ENCODE data around the gene PDIA2. TPM values are rescaled to one million over a fixed set of nuclear protein-coding genes. Genes with fewer than 3 reads are reported as not detected.

The PDIA2 gene
- polyA plus RNA-seq, 4 donors, result 0.10 to 46.1 (median 28.6) TPM

DNA sequence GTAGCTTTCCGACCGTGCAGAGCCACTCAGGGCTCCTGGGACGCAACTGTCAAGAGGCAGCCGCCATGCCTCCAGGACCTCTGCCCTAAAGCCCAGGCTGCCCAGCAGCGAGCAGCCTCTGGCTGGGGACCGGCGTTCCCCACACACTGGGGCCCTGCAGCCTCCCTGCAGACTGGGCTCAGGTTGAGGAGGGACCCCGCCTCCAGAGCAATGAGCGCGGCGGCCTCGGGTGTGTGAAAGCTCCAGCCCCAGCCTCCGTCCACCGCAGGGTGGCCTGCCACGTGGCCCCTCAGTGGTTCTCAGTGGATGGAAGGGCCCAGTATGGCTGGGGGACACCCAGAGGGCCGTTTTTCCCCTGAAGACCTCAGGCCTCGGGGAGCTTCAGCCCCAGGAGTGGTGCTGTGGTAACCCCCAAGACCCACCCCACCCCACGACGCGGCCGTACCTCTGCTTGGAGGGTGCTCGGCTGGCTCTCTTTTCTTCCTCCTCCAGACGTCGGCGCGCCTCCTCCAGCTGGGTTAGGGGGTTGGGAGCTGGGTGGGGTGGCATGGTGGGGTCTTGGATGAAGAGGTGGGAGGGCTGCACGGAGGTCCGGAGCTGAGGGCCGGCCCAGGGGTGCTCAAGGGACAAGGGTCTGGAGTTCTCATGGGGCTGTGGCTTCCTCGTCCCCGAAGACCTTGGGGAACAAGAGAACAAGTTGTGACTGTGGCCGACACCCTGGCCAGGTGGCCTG lies 10.2 kb downstream of the PDIA2 start:
- H3K36me3 ChIP-seq (ENCODE audit: control insufficient read depth in 3 of 3, insufficient read depth in 2 of 3, low read depth in 1 of 3, low read length in 3 of 3), result peaks cover 18 to 91% (median 18%) of the 10 kb centered on the region in 3 donors
- H3K9me3 ChIP-seq (ENCODE audit: control insufficient read depth in 2 of 2, insufficient read depth in 1 of 2, low read depth in 1 of 2, low read length in 1 of 2), result no peaks in the 10 kb centered on the region
- H3K4me1 ChIP-seq (ENCODE audit: control insufficient read depth in 3 of 3, insufficient read depth in 2 of 3, low read depth in 1 of 3, low read length in 2 of 3), result no peaks in the 10 kb centered on the region
- H3K4me3 ChIP-seq (ENCODE audit: low read depth in 1 of 3, low read length in 3 of 3), result no peak overlapping the region
- no peaks in the 10 kb centered on the region for H3K27me3 ChIP-seq (ENCODE audit: control insufficient read depth in 3 of 3, insufficient read depth in 3 of 3, low read length in 3 of 3)
- FAIRE-seq (no peak), DNase-seq (no peak)
- WGBS, 3 donors, result 94 to 99% (median 95%) methylated on average over 26 to 32 of the region's 32 CpGs
- H3K27ac ChIP-seq (ENCODE audit: low read depth in 1 of 3, low read length in 2 of 3), result no peak overlapping the region

DNA sequence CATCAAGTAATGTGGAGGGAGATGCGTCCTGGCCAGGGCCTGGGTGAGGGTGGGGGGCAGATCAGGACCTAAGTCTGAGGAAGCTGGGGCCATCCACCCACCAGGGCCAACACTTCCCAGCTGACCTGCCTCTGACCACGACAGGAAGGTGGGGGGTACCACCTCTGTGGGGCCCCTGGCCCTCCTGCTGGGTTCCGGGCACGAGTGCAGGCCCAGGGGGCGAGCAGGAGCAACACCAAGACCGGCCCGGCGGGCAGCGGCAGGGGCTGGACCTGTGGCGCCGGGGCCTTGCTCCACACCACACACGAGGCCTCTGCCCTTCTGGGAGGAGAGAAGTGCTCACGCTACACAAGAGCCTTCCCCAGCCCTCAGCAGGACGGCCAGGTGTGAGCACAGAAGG lies 13.3 kb downstream of the PDIA2 start:
- WGBS, 3 donors, result 95 to 99% (median 95%) methylated on average over 14 of the region's 14 CpGs
- no peak for FAIRE-seq
- no peak overlapping the region for H3K4me3 ChIP-seq (ENCODE audit: low read depth in 1 of 3, low read length in 3 of 3)

DNA sequence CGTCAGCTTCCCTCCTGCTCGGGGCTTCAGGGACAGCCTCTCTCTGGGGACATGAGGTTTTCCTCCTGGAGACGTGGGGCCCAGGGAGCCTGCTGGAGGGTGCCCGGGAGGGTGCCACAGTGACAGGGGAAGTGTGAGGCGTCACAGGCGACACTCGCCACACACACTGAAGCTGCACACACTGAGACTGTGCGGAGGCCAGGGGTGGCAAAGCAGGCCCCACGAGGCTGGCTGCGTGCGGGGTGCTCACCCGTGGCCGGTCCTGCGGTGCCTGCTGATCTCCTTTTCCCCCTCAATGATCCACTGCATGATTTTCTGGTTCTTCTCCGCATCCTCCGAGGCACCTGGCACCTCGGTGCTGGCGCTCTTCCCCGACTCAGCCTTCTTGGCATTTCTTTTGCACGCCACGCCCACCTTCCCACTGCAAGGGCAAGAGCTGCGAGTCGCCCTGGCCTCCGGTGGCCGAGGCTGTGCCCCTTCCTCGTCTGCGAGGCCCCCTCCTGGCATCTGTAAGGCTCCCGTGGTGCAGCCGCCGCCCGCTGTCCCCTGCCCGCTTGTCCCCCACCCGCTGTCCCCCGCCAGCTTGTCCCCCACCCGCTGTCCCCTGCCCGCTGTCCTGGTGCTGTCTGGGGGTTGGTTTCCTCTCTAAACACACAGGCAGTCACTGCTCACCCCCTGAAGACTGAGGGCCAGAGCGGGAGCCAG lies 14.0 kb downstream of the PDIA2 start:
- DNase-seq, result no peak
- WGBS, 3 donors, result 89 to 92% (median 89%) methylated on average over 30 to 37 of the region's 37 CpGs
- Histone ChIP-seq H3K9me3 (ENCODE audit: control insufficient read depth in 2 of 2, insufficient read depth in 1 of 2, low read depth in 1 of 2, low read length in 1 of 2) (no peaks in the 10 kb centered on the region), H3K4me3 (ENCODE audit: low read depth in 1 of 3, low read length in 3 of 3) (no peak overlapping the region), H3K36me3 (ENCODE audit: control insufficient read depth in 3 of 3, insufficient read depth in 2 of 3, low read depth in 1 of 3, low read length in 3 of 3) (peaks cover 12 to 77% (median 14%) of the 10 kb centered on the region in 3 donors), H3K27me3 (ENCODE audit: control insufficient read depth in 3 of 3, insufficient read depth in 3 of 3, low read length in 3 of 3) (no peaks in the 10 kb centered on the region), H3K27ac (ENCODE audit: low read depth in 1 of 3, low read length in 2 of 3) (no peak overlapping the region), H3K4me1 (ENCODE audit: control insufficient read depth in 3 of 3, insufficient read depth in 2 of 3, low read depth in 1 of 3, low read length in 2 of 3) (no peaks in the 10 kb centered on the region)
- FAIRE-seq, result no peak

More for the DNA sequence above, 13.3 kb downstream of the PDIA2 start:
- peaks cover 12 to 77% (median 14%) of the 10 kb centered on the region in 3 donors for H3K36me3 ChIP-seq (ENCODE audit: control insufficient read depth in 3 of 3, insufficient read depth in 2 of 3, low read depth in 1 of 3, low read length in 3 of 3)
- H3K4me1 ChIP-seq (ENCODE audit: control insufficient read depth in 3 of 3, insufficient read depth in 2 of 3, low read depth in 1 of 3, low read length in 2 of 3), result no peaks in the 10 kb centered on the region
- DNase-seq, result no peak
- no peaks in the 10 kb centered on the region for H3K27me3 ChIP-seq (ENCODE audit: control insufficient read depth in 3 of 3, insufficient read depth in 3 of 3, low read length in 3 of 3)
- H3K27ac ChIP-seq (ENCODE audit: low read depth in 1 of 3, low read length in 2 of 3), result no peak overlapping the region
- H3K9me3 ChIP-seq (ENCODE audit: control insufficient read depth in 2 of 2, insufficient read depth in 1 of 2, low read depth in 1 of 2, low read length in 1 of 2), result no peaks in the 10 kb centered on the region

DNA sequence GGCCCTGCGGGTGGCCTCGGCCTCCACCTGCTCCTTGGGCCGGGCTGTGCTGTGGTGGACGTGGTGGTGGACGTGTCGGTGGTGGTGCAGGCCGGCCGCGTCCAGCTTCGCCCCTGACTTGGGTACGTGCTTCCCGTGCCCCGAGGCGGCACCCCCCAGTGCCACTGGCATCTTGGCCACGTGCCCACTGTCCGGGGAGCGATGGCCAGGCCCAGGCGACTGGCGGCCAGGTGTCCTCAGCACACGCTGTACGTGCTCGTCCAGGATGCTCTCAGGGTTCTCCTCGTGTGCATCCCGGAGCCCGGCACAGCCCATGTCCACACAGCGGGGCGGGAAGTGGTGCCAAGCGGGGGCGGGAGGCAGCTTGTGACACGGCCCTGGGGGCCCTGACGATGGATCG lies 14.9 kb downstream of the PDIA2 start:
- Histone ChIP-seq H3K27ac (ENCODE audit: low read depth in 1 of 3, low read length in 2 of 3) (no peak overlapping the region), H3K36me3 (ENCODE audit: control insufficient read depth in 3 of 3, insufficient read depth in 2 of 3, low read depth in 1 of 3, low read length in 3 of 3) (peaks cover 12 to 77% (median 15%) of the 10 kb centered on the region in 3 donors), H3K4me3 (ENCODE audit: low read depth in 1 of 3, low read length in 3 of 3) (no peak overlapping the region), H3K27me3 (ENCODE audit: control insufficient read depth in 3 of 3, insufficient read depth in 3 of 3, low read length in 3 of 3) (no peaks in the 10 kb centered on the region), H3K9me3 (ENCODE audit: control insufficient read depth in 2 of 2, insufficient read depth in 1 of 2, low read depth in 1 of 2, low read length in 1 of 2) (no peaks in the 10 kb centered on the region), H3K4me1 (ENCODE audit: control insufficient read depth in 3 of 3, insufficient read depth in 2 of 3, low read depth in 1 of 3, low read length in 2 of 3) (no peaks in the 10 kb centered on the region)
- FAIRE-seq (no peak), DNase-seq (no peak)
- WGBS, 3 donors, result 96 to 97% (median 96%) methylated on average over 27 to 32 of the region's 32 CpGs

DNA sequence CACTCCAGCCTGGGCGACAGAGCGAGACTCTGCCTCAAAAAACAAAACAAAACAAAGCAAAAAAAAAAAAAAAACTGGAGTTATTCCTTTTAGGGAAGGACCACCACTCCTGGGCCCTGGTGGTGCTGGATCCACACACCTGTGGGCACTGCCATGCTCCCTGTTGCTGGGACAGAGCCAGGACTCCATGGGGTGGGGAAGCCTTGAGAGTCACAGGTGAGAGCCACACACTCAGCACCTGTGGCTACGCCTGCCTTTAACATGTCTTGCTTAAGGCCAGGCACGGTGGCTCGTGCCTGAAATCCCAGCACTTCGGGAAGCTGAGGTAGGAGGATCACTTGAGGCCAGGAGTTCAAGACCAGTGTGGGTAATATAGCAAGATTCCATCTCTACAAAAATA lies 18.3 kb downstream of the PDIA2 start:
- no peaks in the 10 kb centered on the region for H3K9me3 ChIP-seq (ENCODE audit: control insufficient read depth in 2 of 2, insufficient read depth in 1 of 2, low read depth in 1 of 2, low read length in 1 of 2)
- no peaks in the 10 kb centered on the region for H3K4me1 ChIP-seq (ENCODE audit: control insufficient read depth in 3 of 3, insufficient read depth in 2 of 3, low read depth in 1 of 3, low read length in 2 of 3)
- WGBS, 3 donors, result 92 to 97% (median 94%) methylated on average over 6 of the region's 6 CpGs
- no peak overlapping the region for H3K27ac ChIP-seq (ENCODE audit: low read depth in 1 of 3, low read length in 2 of 3)
- no peaks in the 10 kb centered on the region for H3K27me3 ChIP-seq (ENCODE audit: control insufficient read depth in 3 of 3, insufficient read depth in 3 of 3, low read length in 3 of 3)
- FAIRE-seq (no peak), DNase-seq (no peak)
- no peak overlapping the region for H3K4me3 ChIP-seq (ENCODE audit: low read depth in 1 of 3, low read length in 3 of 3)
- peaks cover 7 to 82% (median 12%) of the 10 kb centered on the region in 3 donors for H3K36me3 ChIP-seq (ENCODE audit: control insufficient read depth in 3 of 3, insufficient read depth in 2 of 3, low read depth in 1 of 3, low read length in 3 of 3)

DNA sequence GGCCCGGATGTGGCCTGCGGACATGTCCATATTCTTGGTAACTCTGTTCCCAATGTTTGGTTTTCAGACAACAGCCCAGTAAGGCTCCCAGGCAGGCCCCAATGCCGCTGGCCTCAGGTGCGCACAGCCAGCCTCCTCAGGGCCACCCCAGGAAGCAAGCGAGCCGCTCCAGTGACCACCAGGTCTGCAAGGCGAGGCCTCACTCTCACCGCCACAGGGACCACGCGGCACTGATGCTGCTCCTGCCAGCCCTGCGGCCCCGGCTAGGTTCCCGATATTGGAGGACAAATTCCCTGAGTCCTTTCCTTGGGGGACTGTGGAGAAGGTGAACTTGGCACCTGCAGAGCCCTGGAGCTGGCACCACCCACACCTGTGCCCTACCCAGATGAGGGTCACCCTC lies 19.0 kb downstream of the PDIA2 start:
- Histone ChIP-seq H3K27ac (ENCODE audit: low read depth in 1 of 3, low read length in 2 of 3) (no peak overlapping the region), H3K4me3 (ENCODE audit: low read depth in 1 of 3, low read length in 3 of 3) (no peak overlapping the region), H3K27me3 (ENCODE audit: control insufficient read depth in 3 of 3, insufficient read depth in 3 of 3, low read length in 3 of 3) (no peaks in the 10 kb centered on the region), H3K4me1 (ENCODE audit: control insufficient read depth in 3 of 3, insufficient read depth in 2 of 3, low read depth in 1 of 3, low read length in 2 of 3) (no peaks in the 10 kb centered on the region), H3K36me3 (ENCODE audit: control insufficient read depth in 3 of 3, insufficient read depth in 2 of 3, low read depth in 1 of 3, low read length in 3 of 3) (peaks cover 7 to 82% (median 12%) of the 10 kb centered on the region in 3 donors), H3K9me3 (ENCODE audit: control insufficient read depth in 2 of 2, insufficient read depth in 1 of 2, low read depth in 1 of 2, low read length in 1 of 2) (no peaks in the 10 kb centered on the region)
- DNase-seq (no peak), FAIRE-seq (no peak)
- 97 to 98% (median 97%) methylated on average over 13 of the region's 13 CpGs for WGBS, 3 donors

DNA sequence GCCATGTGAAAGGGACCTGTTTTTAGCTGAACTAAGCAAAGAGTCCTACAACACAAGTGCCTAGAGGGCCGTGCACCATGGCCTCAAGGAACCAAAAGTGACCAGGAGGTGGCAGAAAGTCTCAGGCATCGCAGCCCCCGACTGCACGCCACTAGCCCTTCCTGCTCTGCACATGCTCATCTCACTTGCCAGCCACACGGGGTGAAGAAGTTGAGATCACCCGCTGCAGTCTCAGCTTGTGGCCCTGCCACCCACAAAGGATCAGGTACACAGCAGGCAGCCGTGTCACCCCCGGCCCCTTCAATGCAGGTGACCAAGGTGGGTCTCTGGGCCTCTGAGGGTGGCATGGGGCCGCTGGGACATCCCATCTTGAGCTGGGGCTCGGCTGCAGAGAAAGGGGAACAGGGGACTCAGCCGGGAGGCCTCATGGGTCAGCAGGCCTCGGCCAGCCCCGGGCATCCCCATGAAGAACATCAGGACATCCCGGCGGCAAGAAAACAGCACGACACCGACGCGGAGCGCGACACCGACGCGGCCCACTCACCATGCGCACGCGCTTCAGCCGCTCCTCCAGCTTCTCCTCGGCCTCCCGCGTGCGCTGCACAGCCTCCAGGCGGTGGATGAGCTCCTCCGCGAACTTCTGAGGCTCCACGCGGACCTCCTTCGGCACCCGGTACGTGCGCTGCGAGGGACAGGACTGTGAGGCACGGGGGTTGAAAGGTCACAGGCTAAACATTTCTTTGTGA lies 21.0 kb downstream of the PDIA2 start:
- Histone ChIP-seq H3K27ac (ENCODE audit: low read depth in 1 of 3, low read length in 2 of 3) (no peak overlapping the region), H3K4me3 (ENCODE audit: low read depth in 1 of 3, low read length in 3 of 3) (no peak overlapping the region), H3K4me1 (ENCODE audit: control insufficient read depth in 3 of 3, insufficient read depth in 2 of 3, low read depth in 1 of 3, low read length in 2 of 3) (no peaks in the 10 kb centered on the region), H3K36me3 (ENCODE audit: control insufficient read depth in 3 of 3, insufficient read depth in 2 of 3, low read depth in 1 of 3, low read length in 3 of 3) (peaks cover 6 to 82% (median 9%) of the 10 kb centered on the region in 3 donors), H3K27me3 (ENCODE audit: control insufficient read depth in 3 of 3, insufficient read depth in 3 of 3, low read length in 3 of 3) (no peaks in the 10 kb centered on the region), H3K9me3 (ENCODE audit: control insufficient read depth in 2 of 2, insufficient read depth in 1 of 2, low read depth in 1 of 2, low read length in 1 of 2) (no peaks in the 10 kb centered on the region)
- DNase-seq (no peak), FAIRE-seq (no peak)
- 91 to 94% (median 93%) methylated on average over 39 to 43 of the region's 43 CpGs for WGBS, 3 donors

DNA sequence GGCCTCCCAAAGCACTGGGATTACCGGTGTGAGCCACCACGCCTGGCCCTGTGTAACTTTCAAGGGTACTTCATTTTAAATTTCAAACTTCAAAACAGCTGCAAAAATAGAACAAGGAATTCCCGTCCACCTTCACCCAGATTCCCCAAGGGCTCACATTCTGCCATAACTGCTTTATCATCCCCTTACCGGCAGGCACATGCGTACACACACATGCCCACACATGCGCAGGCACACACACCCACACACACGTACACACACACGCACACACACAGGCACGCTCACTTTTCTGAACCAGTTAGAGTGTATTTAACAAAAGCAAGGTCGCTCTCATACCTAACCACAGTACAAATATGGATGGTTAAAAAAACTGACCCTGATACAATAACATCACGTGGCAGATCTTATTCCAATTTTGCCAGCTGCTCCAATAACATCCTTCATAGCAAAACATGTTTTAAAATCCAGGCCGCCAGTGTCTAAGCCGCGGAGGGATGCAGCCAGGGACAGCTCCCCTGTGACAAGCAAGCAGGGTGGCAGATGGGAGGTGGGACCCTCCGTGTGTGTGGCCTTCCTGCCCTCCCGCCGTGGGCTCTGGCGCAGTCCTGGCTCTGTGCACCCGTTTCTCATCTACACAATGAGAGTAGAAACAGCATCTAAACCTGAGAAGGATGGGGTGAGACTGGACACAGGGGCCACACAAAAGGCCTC lies 23.1 kb downstream of the PDIA2 start:
- no peaks in the 10 kb centered on the region for H3K27me3 ChIP-seq (ENCODE audit: control insufficient read depth in 3 of 3, insufficient read depth in 3 of 3, low read length in 3 of 3)
- no peaks in the 10 kb centered on the region for H3K9me3 ChIP-seq (ENCODE audit: control insufficient read depth in 2 of 2, insufficient read depth in 1 of 2, low read depth in 1 of 2, low read length in 1 of 2)
- no peak overlapping the region for H3K4me3 ChIP-seq (ENCODE audit: low read depth in 1 of 3, low read length in 3 of 3)
- FAIRE-seq, result no peak
- 91 to 94% (median 91%) methylated on average over 19 of the region's 19 CpGs for WGBS, 3 donors
- H3K4me1 ChIP-seq (ENCODE audit: control insufficient read depth in 3 of 3, insufficient read depth in 2 of 3, low read depth in 1 of 3, low read length in 2 of 3), result no peaks in the 10 kb centered on the region
- H3K27ac ChIP-seq (ENCODE audit: low read depth in 1 of 3, low read length in 2 of 3), result no peak overlapping the region
- DNase-seq, result no peak
- peaks cover 9 to 92% (median 9%) of the 10 kb centered on the region in 3 donors for H3K36me3 ChIP-seq (ENCODE audit: control insufficient read depth in 3 of 3, insufficient read depth in 2 of 3, low read depth in 1 of 3, low read length in 3 of 3)

Data from small intestine (tissue), 7 donors.